T-helper 1 cell treated with Interleukin-12 subunit alpha and Interleukin-12 subunit beta and Interleukin-4 antibody, amounts not matched to agents 30 ng/mL and 1 ng/mL, for 36 hours (primary cell): Measurements from ENCODE around the gene GSPT1. TPM values are rescaled to one million over a fixed set of nuclear protein-coding genes. Genes with fewer than 3 reads are reported as not detected.

Experiments used
- intact Hi-C: fragments of 100-400 bp; cut with micrococcal nuclease; formaldehyde crosslinking; loops from one replicate; pipeline ENCODE4 v1.15.1; 2024
- total RNA-seq: library from RNA; stranded (reverse); gene quantifications from 2 replicates; pipeline ENCODE4 v1.2.3, GENCODE V29; 2022

Gene GSPT1
- total RNA-seq, 1 donor from 2014 or later = 121 TPM

DNA sequence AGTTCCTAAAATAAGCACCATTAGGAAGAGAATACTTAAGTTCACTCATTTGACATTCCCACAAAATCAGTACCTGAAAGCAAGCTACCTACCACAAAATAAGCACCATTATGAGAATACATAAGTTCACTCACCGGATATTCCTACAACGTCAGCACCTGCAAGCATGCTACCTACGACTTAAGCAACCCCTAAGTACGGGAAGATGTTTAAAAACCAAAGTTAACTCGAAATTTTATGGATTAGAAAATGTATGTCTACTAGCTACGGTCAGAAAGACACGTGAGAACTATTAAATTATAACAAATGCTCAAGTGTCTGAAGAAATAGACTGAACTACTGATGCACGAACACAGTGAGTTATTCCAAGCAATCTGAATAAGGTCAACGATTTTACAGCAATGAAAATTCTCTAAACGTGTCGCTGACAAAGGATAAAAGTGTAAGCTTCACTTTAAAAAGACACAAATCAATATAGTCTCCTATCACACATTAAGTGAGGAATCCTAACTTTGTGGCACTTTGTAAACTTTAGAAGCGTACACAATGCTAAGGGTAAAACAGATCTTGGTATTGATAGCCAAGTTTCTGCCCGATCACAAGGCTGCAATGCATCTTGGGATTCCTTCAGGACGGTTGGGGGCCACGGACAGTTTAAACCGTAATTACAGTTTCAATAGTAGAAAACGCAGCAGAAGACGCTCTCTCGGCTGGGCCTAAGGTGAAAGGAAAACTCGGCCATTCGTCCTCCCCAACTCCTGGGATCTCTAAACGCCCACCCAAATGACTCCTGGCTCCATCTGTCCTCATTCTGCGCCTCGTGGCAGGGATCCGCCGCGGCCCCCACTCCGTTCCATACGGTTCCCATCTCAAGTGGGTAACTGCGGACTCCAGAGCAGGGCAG, 1.3 kb downstream of the GSPT1 start:
- intact Hi-C loops = loop anchor here (1.0 to 10.0 kb wide), 11 partner anchors 62 to 1040 kb away; partner anchors contain the start of genes CIITA, CPPED1, SNN and SNX29

DNA sequence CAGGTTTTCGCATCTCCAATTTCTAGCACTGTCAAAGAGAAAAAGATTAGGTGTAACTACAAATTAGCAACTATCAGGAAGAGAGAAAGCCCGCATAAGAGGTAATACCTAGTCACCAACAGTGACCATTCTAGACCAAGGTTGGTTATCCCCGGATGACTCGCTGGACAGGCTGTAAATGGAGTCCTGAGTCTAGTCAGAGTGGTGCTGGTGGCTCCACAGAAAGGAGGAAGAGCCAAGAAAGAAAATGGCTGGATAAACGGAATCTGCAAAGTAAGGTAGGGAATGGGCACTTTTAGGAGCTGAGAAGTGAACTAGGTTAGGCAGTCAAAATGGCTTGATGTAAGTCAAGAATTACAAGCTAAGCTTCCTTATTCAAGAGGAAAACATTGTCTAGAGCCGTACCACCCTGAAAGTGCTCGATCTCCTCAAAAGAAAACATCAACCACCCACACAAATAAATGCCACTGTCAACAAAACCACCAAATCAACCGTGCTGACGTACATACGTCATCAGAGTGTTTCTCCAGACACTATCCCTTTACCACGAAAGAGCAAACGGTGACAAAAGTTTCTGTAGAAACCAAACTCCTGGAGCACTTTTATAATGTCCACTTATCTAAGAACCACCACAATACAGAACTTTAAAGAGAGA, 2.2 kb downstream of the GSPT1 start:
- intact Hi-C loops = loop anchor here (1.0 to 10.0 kb wide), 8 partner anchors 63 to 1039 kb away; partner anchors contain the start of genes CIITA, SNX29, SOCS1 and ZC3H7A

DNA sequence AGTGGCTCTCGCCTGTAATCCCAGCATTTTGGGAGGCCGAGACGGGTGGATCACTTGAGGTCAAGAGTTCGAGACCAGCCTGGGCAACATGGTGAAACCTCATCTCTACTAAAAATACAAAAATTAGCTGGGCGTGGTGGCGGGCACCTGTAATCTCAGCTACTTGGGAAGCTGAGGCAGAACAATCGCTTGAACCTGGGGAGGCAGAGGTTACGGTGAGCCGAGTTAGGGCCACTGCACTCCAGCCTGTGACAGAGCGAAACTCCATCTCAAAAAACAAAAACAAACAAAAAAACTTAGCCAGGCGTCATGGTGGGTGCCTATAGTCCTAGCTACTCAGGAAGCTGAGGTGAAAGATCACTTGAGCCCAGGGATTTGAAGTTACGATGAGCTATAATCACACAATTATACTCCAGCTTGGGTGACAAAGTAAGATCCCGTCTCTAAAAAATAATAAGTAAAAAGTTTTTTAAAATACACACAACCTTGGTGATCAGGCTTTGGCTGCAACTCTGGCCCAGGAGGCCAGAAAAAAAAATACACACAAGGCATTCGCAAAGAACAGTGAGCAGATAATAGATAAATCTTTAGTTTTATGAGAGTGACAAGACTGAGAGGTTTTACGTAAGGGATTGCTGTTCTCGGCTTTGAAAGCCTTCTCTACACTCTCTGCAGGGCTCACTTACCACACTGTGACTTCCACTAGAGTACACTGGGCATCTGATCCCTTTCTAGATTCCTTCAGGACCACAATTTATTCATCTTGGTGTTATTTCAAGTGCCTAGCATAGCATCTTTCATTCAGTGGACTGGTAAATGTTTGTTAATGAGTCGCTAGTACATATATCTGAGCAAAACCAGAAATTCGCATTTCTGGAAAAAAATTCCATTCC, 5.9 kb downstream of the GSPT1 start:
- intact Hi-C loops = loop anchor here (5.0 to 10.0 kb wide), 4 partner anchors 328 to 1035 kb away; partner anchors contain the start of genes CIITA and SOCS1

DNA sequence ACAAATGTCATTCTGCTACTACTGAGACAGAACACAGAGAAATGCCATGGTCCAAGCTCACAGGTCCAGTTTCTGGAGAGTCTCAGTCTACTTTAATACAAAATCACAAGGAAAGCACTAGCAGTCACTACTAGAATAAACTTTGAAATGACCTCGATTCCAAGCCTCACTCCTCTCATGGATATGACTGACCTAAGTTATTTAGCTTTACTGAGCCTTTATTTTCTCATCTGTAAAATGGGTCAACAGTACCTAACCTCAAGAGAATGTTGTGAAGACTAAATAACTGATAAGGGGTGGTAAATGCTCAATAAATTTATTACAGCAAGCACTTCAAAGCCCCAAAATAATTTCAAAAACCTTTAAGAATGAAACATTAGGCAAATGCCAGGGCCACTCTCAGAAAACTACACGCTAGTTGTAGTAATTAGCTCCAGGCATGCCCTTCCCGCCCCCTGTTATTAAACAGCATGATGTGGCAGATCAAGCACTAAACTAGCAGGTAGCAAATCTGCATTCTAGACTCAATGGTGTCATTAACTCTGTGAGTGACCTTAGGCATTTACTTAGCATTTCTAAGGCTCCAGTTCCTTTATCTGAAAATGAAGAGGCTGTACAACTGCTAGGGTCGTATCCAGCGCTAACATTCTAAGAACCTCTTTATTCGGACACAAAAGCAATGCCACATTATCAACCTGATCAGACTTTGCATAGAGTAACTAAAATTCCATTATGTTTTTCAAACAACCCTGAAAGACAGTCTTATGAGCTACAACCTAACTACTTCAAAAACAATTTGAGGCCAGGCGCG, 8.4 kb downstream of the GSPT1 start:
- intact Hi-C loops = no loop called here

DNA sequence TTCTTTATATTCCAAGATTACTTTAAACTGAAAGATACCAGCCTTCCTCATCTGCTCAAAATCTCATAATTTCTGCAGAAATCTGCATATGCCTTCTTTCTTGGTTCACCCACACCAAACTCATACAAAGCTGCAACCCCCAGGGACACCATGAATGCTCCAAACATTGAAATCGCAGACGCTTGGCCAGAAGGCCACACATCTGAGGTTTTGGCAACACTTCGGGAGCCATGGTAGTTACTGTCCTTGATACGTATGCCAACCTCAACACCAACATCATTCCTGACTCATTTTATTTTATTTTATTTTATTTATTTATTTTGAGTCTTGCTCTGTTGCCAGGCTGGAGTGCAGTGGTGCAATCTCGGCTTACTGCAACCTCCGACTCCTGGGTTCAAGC, 11.8 kb downstream of the GSPT1 start:
- intact Hi-C loops = no loop called here

DNA sequence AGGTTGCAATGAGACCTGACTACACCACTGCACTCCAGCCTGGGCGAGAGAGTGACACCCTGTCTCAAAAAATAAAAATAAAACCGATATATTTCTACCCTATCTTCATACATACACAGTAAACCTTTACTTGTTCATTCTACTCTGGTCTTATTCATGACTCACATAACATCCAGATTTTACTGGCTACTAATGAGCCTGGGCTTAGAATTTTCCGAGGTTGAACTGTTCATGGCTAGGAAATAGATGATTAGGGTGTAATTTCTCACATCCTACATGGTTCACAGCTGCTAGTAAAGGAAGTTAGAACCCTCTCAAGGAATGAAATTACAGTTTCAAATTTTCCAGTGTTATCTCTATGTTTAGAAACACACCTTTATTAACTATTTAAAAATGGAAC, 14.7 kb downstream of the GSPT1 start:
- intact Hi-C loops = no loop called here

DNA sequence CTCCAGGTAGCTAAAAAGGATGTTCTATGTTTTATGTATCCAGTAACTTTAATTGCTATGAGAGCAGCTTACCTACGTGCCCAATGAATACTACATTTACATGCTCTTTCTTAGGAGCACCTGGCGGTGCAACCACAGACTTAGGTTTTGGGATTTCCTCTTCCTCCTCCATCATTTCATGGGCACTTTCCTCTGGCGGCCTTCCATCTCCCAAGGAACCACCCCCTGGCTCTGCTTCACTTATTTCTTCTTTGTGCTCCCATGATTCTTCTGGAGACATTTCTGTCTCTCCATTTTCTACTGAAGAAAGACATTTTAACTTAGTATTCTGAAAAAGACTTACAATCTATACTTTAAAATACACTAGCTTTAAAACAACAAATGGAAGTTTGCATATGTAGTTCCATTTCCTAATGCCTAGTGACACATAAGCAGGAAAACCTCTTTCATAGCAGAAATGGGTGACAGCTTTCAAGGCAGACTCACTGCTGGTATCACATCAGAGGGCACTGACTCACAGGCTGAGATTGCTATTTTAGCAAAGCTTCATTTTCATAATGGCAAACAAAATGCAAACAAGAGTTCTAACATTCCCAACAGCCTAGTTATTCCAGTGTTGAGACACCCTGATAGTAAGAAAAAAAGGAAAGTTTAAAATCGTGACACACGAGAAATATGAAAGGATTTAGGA, 19.1 kb downstream of the GSPT1 start:
- intact Hi-C loops = no loop called here

DNA sequence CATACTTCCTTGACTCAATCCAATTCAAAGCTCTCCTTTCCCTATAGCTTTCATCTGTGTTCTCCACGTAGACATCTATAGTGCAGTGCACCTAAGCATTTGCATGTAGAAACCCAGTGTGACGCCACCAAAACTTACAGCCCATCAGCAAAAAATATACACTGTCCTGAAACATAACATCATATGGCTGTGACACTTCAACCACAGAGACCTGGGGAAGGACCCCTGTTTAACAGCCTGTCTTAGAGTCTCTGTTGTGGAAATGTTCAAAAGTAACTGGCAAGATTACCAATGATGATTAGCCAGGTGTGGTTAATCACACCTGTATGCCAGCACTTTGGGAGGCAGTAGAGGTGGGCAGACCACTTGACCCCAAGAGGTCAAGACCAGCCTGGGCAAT, 22.2 kb downstream of the GSPT1 start:
- intact Hi-C loops = no loop called here

DNA sequence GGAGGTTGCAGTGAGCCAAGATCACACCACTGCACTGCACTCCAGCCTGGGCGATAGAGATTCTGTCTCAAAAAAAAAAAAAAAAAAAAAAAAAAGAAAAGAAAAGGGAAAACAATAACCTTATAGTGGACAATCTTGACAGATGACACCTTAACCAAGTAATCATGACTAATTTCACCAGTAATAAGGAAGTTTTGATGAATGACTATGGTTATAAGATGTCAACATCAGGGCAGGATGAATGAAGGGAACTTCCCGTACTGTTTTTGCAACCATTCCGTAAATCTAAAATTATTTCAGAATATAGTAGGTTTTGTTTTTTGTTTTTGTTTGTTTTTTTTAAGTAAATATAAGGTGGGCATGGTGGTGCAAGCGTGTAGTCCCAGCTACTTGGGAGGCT, 23.0 kb downstream of the GSPT1 start:
- intact Hi-C loops = no loop called here

DNA sequence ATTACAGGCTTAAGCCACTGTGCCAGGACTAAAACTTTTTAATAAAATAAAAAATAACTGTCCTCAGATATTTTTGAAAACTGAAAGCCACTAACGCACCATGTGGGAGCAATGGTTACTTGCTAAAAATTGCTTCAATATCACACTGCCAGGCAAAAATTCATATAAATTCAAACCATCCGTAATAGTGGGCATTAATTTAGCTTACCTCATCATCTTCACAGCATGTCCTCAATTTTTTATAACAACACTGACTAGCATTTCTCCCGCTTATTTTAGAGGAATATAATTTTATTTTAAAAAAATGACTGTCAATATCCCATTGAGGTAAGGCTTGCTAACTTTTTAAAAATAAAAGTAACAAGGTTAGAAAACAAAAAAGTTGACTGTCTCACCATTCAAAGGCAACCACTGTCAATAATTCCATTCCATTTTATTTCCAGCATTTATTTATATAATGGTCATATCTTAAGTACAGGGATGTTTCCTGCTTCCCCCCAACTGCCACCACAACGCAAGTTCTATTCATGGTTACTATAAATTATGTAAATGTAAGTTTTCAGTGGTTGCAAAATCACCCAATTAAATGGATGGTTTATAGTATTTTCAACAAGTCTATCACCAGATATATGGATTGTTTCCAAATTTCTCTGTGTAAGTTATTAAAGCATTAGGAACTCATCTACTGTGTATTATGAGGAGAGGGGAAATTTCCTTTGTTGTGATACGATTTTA, 25.4 kb downstream of the GSPT1 start:
- intact Hi-C loops = no loop called here

DNA sequence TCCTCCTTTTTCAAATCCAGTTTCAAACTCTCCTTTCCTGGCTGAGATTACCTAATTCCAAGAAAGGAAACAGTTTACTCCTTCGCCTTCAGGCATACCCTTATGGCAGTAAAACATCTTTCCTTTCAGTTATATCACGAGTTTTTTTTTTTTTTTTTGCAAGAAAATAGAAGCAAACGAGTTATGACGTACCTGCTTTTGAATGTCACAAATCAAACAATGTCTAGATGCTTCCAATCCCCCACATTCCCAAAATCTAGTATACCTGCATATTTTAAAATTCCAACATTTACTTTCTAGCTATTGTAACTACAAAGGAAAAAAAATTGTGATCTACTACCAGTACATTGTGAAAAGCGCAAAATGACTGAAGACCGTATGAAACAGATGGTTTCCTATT, 28.9 kb downstream of the GSPT1 start:
- intact Hi-C loops = no loop called here

DNA sequence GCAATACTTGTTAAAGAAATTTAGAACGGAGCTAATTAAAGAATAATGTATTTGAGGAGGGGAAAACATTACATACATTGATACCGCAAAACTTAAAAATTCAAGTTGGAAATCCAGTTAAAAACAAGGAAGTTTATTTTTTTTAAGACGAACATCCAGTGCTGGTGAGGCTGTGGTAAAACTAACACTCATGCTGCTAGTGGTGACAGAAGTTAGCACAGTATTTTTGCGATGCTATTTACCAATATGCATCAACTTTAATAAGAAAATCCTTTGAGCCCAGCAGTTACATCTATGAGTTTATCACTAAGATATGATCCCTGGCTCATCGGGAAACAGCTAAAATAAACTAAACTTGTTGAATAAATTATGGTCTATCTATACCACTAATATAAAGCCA, 31.7 kb downstream of the GSPT1 start:
- intact Hi-C loops = no loop called here

DNA sequence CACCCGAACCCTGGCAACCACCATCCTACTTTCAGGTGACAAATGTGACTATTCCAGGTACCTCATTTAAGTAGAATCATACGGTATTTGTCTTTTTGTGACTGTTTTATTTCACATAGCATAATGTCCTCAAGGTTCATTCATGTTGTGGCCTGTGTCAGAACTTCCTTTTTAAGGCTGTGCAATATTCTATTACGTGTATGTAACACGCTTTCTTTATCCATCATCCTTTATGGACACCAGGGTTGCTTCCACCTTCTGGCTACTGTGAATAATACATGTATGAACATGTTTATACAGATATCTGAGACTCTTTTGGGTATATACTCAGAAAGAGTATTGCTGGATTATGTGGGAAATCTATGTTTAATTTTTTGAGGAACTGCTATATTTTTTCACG, 35.7 kb downstream of the GSPT1 start:
- intact Hi-C loops = no loop called here

DNA sequence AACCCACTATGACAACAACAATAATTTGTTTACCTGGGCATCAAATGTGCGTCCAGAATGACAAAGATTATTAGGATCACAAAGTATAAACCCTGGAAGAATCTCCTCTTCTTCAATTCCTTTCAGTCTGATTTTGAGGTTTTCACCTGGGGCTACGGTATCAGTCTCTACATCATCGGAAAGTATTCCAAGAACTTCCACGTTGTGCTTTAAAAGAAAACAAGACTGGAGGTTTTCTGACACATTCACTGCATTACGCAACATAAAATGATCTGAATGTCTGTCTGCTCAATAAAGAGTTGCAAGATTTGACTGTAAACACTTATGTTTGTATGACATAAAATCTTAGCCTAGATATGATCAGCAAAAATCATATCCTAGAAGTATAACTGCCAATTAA, 38.4 kb downstream of the GSPT1 start:
- intact Hi-C loops = no loop called here

DNA sequence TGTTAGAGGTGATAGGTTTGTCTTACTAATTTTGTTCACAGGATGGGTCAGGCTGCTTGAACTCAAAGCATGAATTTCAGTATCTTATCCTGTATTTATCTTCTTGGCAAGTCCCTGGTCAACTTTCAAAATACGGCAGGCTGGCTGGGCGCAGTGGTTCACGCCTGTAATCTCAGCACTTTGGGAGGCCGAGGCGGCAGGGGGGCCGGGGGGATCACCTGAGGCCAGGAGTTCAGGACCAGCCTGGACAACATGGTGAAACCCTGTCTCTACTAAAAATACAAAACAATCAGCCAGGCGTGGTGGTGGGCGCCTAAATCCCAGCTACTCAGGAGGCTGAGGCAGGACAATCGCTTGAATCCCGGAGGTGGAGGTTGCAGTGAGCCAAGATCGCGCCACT, 39.5 kb downstream of the GSPT1 start:
- intact Hi-C loops = no loop called here

DNA sequence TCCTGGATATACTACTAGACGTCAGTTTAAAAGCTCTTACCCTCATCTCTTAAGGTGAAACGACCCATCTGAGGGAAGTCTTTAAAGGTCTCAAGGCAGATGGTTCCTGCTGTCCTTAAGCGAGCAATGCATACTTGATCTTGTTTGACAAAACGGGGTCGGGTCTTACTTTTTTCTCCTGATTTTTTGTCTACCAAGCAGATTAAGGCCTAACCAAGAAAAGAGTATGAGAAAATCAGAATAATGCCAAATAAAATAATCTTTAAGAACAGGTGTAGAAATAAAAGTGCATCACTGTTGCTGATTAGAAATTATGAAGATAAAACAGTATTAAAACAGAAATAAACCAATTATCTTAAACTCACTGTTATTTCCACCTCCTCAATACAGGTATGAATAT, 40.0 kb downstream of the GSPT1 start:
- intact Hi-C loops = no loop called here

DNA sequence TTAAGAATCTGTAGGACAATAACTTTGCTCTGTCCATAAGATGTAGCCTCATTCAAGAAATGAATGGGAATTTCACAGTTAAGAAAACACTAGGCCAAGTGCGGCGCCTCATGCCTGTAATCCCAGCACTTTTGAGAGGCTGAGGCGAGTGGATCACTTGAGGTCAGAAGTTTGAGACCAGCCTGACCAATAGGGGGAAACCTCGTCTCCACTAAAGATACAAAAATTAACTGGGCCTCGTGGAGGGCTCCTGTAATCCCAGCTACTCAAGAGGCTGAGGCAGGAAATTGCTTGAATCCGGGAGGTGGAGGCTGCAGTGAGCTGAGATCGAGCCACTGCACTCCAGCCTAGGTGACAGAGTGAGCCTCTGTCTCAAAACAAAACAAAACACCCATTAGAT, 44.6 kb downstream of the GSPT1 start:
- intact Hi-C loops = no loop called here

DNA sequence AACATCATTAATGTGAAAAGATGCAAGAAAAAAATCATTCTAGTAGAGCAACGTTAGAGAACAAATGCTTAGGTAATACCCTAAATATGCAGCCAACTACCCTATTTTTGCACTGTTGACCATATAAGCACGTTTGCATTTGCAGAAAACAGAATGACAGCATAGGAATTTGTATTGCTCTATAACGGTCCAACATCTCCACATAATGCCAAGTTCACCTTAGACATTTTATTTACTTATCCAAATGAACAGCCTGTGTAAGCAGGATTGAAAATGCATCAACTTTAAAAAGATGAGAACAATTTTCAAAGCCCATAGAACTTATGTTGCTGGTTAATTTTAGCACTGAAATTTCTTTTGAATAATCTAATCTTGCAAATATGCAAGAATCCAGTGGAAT, 45.4 kb downstream of the GSPT1 start:
- intact Hi-C loops = no loop called here
